Activated T-helper 2 cell treated with anti-CD3 and anti-CD28 coated beads, Interferon-gamma antibody, Interleukin-2, Interleukin-4, amounts not matched to agents 10 μg/mL and 5 μg/mL and 100 μg/mL, durations not matched to agents 14 hours and 24 hours and 36 hours (primary cell): ENCODE data around the gene IL26. TPM values are rescaled to one million over a fixed set of nuclear protein-coding genes. Genes with fewer than 3 reads are reported as not detected.

Experiments
- DNase-seq: peaks from one replicate; pipeline ENCODE4 v3.0.0; 2021; ENCODE audit warnings: low spot score
- H3K27ac Mint-ChIP-seq: one replicate; pipeline ENCODE4 v1.8.0; 2021; ENCODE audit warnings: mixed read lengths
- H3K27me3 Mint-ChIP-seq: one replicate; pipeline ENCODE4 v1.8.0; 2021; ENCODE audit warnings: low read depth, mixed read lengths
- H3K36me3 Mint-ChIP-seq: one replicate; pipeline ENCODE4 v1.8.0; 2021; ENCODE audit warnings: low read depth, mixed read lengths
- H3K4me1 Mint-ChIP-seq: one replicate; pipeline ENCODE4 v1.8.0; 2021; ENCODE audit warnings: low read depth, mixed read lengths
- H3K4me3 Mint-ChIP-seq: one replicate; pipeline ENCODE4 v1.8.0; 2021; ENCODE audit warnings: low read depth, mild to moderate bottlenecking, moderate library complexity, mixed read lengths
- H3K9me3 Mint-ChIP-seq: one replicate; pipeline ENCODE4 v1.8.0; 2021; ENCODE audit warnings: mixed read lengths
- intact Hi-C: fragments of 100-400 bp; cut with micrococcal nuclease; formaldehyde crosslinking; loops from one replicate; pipeline ENCODE4 v1.15.1; 2023
- total RNA-seq: library from RNA; stranded (reverse); gene quantifications from 2 replicates; pipeline ENCODE4 v1.2.3, GENCODE V29; 2022

Gene IL26
- total RNA-seq, 1 donor from 2014 or later, result 0.27 TPM

GRCh38 chr12:68159681-68160304 lies 65.8 kb downstream of the IL26 start, which contains the start of gene IFNG:
Gene IFNG, minus strand, starts transcription at chr12:68159740. Its CDS starts 125 bp downstream, at chr12:68159615.
- H3K9me3 Mint-ChIP-seq, result no peaks in the 10 kb centered on the region
- intact Hi-C loops, result loop anchor here (5.0 to 10.0 kb wide), 2 partner anchors 43 to 805 kb away; no protein-coding TSS in a partner anchor
- H3K36me3 Mint-ChIP-seq, result no peaks in the 10 kb centered on the region
- peak within 1 kb of the TSS; percentile 49 for H3K4me3 Mint-ChIP-seq
- no peaks in the 10 kb centered on the region for H3K27me3 Mint-ChIP-seq
- DNase-seq, result no peak
- no peak within 1 kb of the TSS for H3K27ac Mint-ChIP-seq
- peaks cover 41% of the 10 kb centered on the region for H3K4me1 Mint-ChIP-seq

GRCh38 chr12:68158432-68158831 lies 67.2 kb downstream of the IL26 start:
- H3K27me3 Mint-ChIP-seq, result no peaks in the 10 kb centered on the region
- no peak overlapping the region for H3K27ac Mint-ChIP-seq
- H3K9me3 Mint-ChIP-seq, result no peaks in the 10 kb centered on the region
- intact Hi-C loops, result loop anchor here (1.0 to 10.0 kb wide), 5 partner anchors 39 to 804 kb away; no protein-coding TSS in a partner anchor
- DNase-seq, result no peak
- H3K4me1 Mint-ChIP-seq, result peaks cover 35% of the 10 kb centered on the region
- peak overlapping the region; percentile 13 for H3K4me3 Mint-ChIP-seq
- H3K36me3 Mint-ChIP-seq, result peaks cover under 1% of the 10 kb centered on the region

GRCh38 chr12:68157380-68157779 lies 68.2 kb downstream of the IL26 start:
- Mint-ChIP-seq H3K4me1 (peaks cover 38% of the 10 kb centered on the region), H3K36me3 (peaks cover 4% of the 10 kb centered on the region), H3K27me3 (no peaks in the 10 kb centered on the region), H3K9me3 (no peaks in the 10 kb centered on the region), H3K4me3 (peak overlapping the region; percentile 38), H3K27ac (peak overlapping the region; percentile 36)
- intact Hi-C loops, result loop anchor here (1.0 to 10.0 kb wide), 4 partner anchors 21 to 803 kb away; no protein-coding TSS in a partner anchor
- DNase-seq, result no peak

- DNase-seq, result no peak
- intact Hi-C loops, result loop anchor here (1.0 to 10.0 kb wide), 4 partner anchors 20 to 802 kb away; no protein-coding TSS in a partner anchor
- no peaks in the 10 kb centered on the region for H3K9me3 Mint-ChIP-seq
- no peaks in the 10 kb centered on the region for H3K27me3 Mint-ChIP-seq
- H3K4me1 Mint-ChIP-seq, result peaks cover 39% of the 10 kb centered on the region
- H3K4me3 Mint-ChIP-seq, result no peak overlapping the region
- H3K36me3 Mint-ChIP-seq, result peaks cover 4% of the 10 kb centered on the region
- H3K27ac Mint-ChIP-seq, result no peak overlapping the region
Observed at GRCh38 chr12:68156636-68157035, 69.0 kb downstream of the IL26 start.

GRCh38 chr12:68154779-68155178 lies 70.8 kb downstream of the IL26 start:
- Mint-ChIP-seq H3K4me1 (peaks cover 40% of the 10 kb centered on the region), H3K4me3 (no peak overlapping the region), H3K27me3 (no peaks in the 10 kb centered on the region), H3K27ac (no peak overlapping the region), H3K36me3 (peaks cover 4% of the 10 kb centered on the region), H3K9me3 (no peaks in the 10 kb centered on the region)
- DNase-seq, result no peak
- intact Hi-C loops, result loop anchor here (5.0 to 10.0 kb wide), 2 partner anchors 48 to 800 kb away; no protein-coding TSS in a partner anchor

Other genes with a start within 250 kb of the IL26 start
- gene IFNG-AS1, start 236.4 kb downstream of the IL26 start, total RNA-seq, result not detected in 2 replicates
- gene IFNG, start 66.1 kb downstream of the IL26 start, total RNA-seq, result 46.0 and 46.3 TPM in 2 replicates
- 0.80 TPM in 1 of 2 replicates, not detected in the other for gene IL22, start 27.8 kb upstream of the IL26 start, total RNA-seq
- 13.1 and 14.8 TPM in 2 replicates for gene MDM1, start 106.6 kb upstream of the IL26 start, total RNA-seq